C4-2B (cell line): ENCODE measurements around the gene LSM3.

Source experiments
- CTCF ChIP-seq: fragments of 450-650 bp; conservative IDR thresholded peaks from 2 replicates; pipeline ENCODE4 v1.5.1; 2017; ENCODE audit warnings: mild to moderate bottlenecking
- ZFX ChIP-seq: fragments of 450-650 bp; IDR thresholded peaks from 2 replicates; pipeline ENCODE4 v1.6.1; 2017

DNA sequence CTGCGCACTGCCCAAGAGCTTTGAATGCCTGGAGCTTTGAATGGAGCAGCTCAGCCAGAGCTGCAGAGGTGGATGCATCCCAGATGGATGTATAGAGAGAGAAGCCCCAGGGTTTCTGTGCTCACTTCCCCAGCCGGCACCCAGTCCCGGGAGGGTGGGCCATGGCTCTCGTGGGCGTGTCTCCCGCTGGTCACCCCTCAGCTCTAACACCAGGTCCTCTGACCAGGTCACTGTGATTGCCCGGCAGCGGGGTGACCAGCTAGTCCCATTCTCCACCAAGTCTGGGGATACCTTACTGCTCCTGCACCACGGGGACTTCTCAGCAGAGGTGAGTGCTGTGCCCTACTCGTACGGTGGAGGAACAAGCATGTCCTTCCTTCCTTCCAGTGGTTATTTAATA is 43.0 kb upstream of the LSM3 start:
- TF ChIP-seq CTCF (no peak), ZFX (no peak)
